HL-60 (cell line): ENCODE results near the gene ANO10.

ENCODE experiments used
- CTCF ChIP-seq: IDR thresholded peaks from one replicate; pipeline ENCODE4 v1.5.1; 2011; ENCODE audit warnings: low read length, control low read depth, inconsistent platforms; ENCODE audit not compliant: insufficient read depth
- POLR2AphosphoS5 ChIP-seq: IDR thresholded peaks from 2 replicates; pipeline ENCODE4 v1.6.1; 2012; ENCODE audit warnings: low read depth

DNA sequence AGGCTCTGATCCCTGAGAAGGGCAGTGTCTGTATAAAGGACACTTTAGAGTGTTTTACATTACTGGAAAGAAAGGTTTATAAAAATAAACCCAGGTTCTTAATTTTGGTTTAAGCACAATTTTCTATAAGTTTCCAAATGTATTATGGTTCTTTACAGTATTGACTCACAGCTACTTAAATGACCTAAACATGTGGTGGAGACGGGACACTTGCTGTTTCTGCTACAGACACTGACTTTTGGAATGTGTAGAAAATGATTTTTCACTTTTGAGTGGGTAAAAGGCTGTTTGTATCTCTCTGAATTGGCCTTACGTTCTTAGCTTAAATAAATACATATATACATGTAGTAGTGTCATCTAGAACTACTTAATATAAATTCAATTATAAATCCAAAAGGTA lies 280.0 kb downstream of the ANO10 start:
- TF ChIP-seq CTCF (no peak), POLR2AphosphoS5 (no peak)
